CD14-positive monocyte (primary cell): ENCODE results near the gene PROC. TPM values are rescaled to one million over a fixed set of nuclear protein-coding genes. Genes with fewer than 3 reads are reported as not detected.

Experiments
- DNase-seq, 3 donors: peaks; one replicate each; pipeline ENCODE4 v3.0.0-alpha.2; 2011 to 2022
- H2AFZ ChIP-seq: 2 replicates; pipeline ENCODE4 v1.6.0; 2012; ENCODE audit warnings: mild to moderate bottlenecking, low read depth, low read length, inconsistent platforms; ENCODE audit not compliant: insufficient read depth, poor library complexity, severe bottlenecking
- H3K27ac ChIP-seq, 2 donors: 1 replicate in 1 of 2; 2 replicates in 1 of 2; pipeline ENCODE4 v1.5.1; 2012 to 2013; ENCODE audit warnings: low read length in 2 of 2, control low read depth in 1 of 2, inconsistent platforms in 1 of 2, low read depth in 1 of 2, mild to moderate bottlenecking in 1 of 2
- H3K27me3 ChIP-seq, 2 donors: one replicate each; pipeline versions ENCODE4 v1.6.0 to v1.6.1; 2011 to 2013; ENCODE audit warnings: low read length in 2 of 2; ENCODE audit not compliant: control insufficient read depth in 2 of 2, insufficient read depth in 2 of 2
- H3K36me3 ChIP-seq, 2 donors: replicated peaks in 1 of 2; 1 replicate in 1 of 2; 2 replicates in 1 of 2; pipeline versions ENCODE4 v1.5.1 to v1.6.1; 2012 to 2013; ENCODE audit warnings: low read length in 2 of 2, control low read depth in 1 of 2, inconsistent platforms in 1 of 2, mild to moderate bottlenecking in 1 of 2; ENCODE audit not compliant: insufficient read depth in 2 of 2, control insufficient read depth in 1 of 2
- H3K4me1 ChIP-seq, 2 donors: 1 replicate in 1 of 2; 2 replicates in 1 of 2; pipeline versions ENCODE4 v1.5.1 to v1.6.1; 2012 to 2013; ENCODE audit warnings: low read length in 2 of 2, control low read depth in 1 of 2, inconsistent platforms in 1 of 2, mild to moderate bottlenecking in 1 of 2, moderate library complexity in 1 of 2; ENCODE audit not compliant: insufficient read depth in 2 of 2, control insufficient read depth in 1 of 2
- H3K4me2 ChIP-seq: replicated peaks from 2 replicates; pipeline ENCODE3; 2012; ENCODE audit warnings: low read length, moderate library complexity, mild to moderate bottlenecking; ENCODE audit not compliant: poor library complexity, severe bottlenecking; ENCODE audit errors: extremely low read depth
- H3K4me3 ChIP-seq, 3 experiments: fragments of 200-600 bp in 1 of 3; sonication (generic) in 1 of 3; replicated peaks in 1 of 3; 1 replicate in 2 of 3; 2 replicates in 1 of 3; pipeline ENCODE4 v1.5.1; 2011 to 2013; ENCODE audit warnings: low read length in 3 of 3, mild to moderate bottlenecking in 3 of 3, control low read depth in 2 of 3, low read depth in 2 of 3, inconsistent platforms in 1 of 3, moderate library complexity in 1 of 3
- H3K79me2 ChIP-seq: 2 replicates; pipeline ENCODE4 v1.6.0; 2012; ENCODE audit warnings: mild to moderate bottlenecking, control low read depth, inconsistent platforms, low read length, moderate library complexity; ENCODE audit not compliant: insufficient read depth
- H3K9ac ChIP-seq: 2 replicates; pipeline ENCODE4 v1.6.0; 2017; ENCODE audit warnings: low read length, mild to moderate bottlenecking; ENCODE audit not compliant: insufficient read depth, poor library complexity, severe bottlenecking
- H3K9me3 ChIP-seq, 2 donors: replicated peaks in 1 of 2; 1 replicate in 1 of 2; 2 replicates in 1 of 2; pipeline versions ENCODE4 v1.5.1 to v1.6.1; 2012 to 2013; ENCODE audit warnings: low read length in 2 of 2, control low read depth in 1 of 2; ENCODE audit not compliant: control insufficient read depth in 1 of 2, insufficient read depth in 1 of 2
- H4K20me1 ChIP-seq: 2 replicates; pipeline ENCODE4 v1.6.0; 2012; ENCODE audit warnings: mild to moderate bottlenecking, low read length, control low read depth, moderate library complexity; ENCODE audit not compliant: insufficient read depth
- H3K27ac Mint-ChIP-seq, 7 donors: one replicate each; pipeline ENCODE4 v1.8.0; 2020; ENCODE audit warnings: mild to moderate bottlenecking in 7 of 7, mixed read lengths in 7 of 7, moderate library complexity in 6 of 7, inconsistent platforms in 2 of 7
- H3K27me3 Mint-ChIP-seq, 3 donors: one replicate each; pipeline ENCODE4 v1.8.0; 2021 to 2022; ENCODE audit warnings: low read depth in 3 of 3, mild to moderate bottlenecking in 3 of 3, mixed read lengths in 3 of 3, moderate library complexity in 3 of 3, inconsistent platforms in 1 of 3
- H3K36me3 Mint-ChIP-seq, 2 donors: one replicate each; pipeline ENCODE4 v1.8.0; 2020; ENCODE audit warnings: mixed read lengths in 2 of 2, inconsistent platforms in 1 of 2, mild to moderate bottlenecking in 1 of 2
- H3K4me1 Mint-ChIP-seq: one replicate; pipeline ENCODE4 v1.8.0; 2020; ENCODE audit warnings: mild to moderate bottlenecking, mixed read lengths
- H3K4me3 Mint-ChIP-seq, 2 donors: one replicate each; pipeline ENCODE4 v1.8.0; 2020; ENCODE audit warnings: mild to moderate bottlenecking in 2 of 2, mixed read lengths in 2 of 2, moderate library complexity in 1 of 2
- H3K9me3 Mint-ChIP-seq, 7 donors: one replicate each; pipeline ENCODE4 v1.8.0; 2020 to 2022; ENCODE audit warnings: mixed read lengths in 7 of 7, mild to moderate bottlenecking in 6 of 7, moderate library complexity in 6 of 7, inconsistent platforms in 2 of 7
- CTCF ChIP-seq: fragments of 200-600 bp; IDR thresholded peaks from one replicate; pipeline ENCODE4 v1.8.0; 2022; ENCODE audit warnings: antibody characterized with exemption, mild to moderate bottlenecking
- WGBS: methylation state at CpG from one replicate; pipeline ENCODE4 v1.1.5; 2013; ENCODE audit warnings: missing lambda C conversion rate; ENCODE audit not compliant: insufficient coverage; 5-methylcytosine and 5-hydroxymethylcytosine counted together
- intact Hi-C, 2 donors: fragments of 100-400 bp; cut with micrococcal nuclease; formaldehyde crosslinking; loops; one replicate each; pipeline versions ENCODE4 v1.15.0 to v1.15.1; 2023
- polyA plus RNA-seq, 3 donors: library from polyadenylated mRNA; depleted of rRNA in 1 of 3; unstranded in 2 of 3; stranded (reverse) in 1 of 3; fragments of 300-500 nt in 2 of 3; fragments of >200 nt in 1 of 3; fragmentation: Illumina TruSeq in 2 of 3; gene quantifications; 1 replicate in 2 of 3; 2 replicates in 1 of 3; pipeline ENCODE4 v1.2.3, GENCODE V29; 2012 to 2021

Gene PROC
- polyA plus RNA-seq, 3 donors: 0.69 TPM; not detected in 2

GRCh38 chr2:127423478-127423843 is 5.2 kb downstream of the PROC start:
- H3K9ac ChIP-seq: peak overlapping the region; percentile 41
- H3K36me3 ChIP-seq: no peaks in the 10 kb centered on the region
- peaks cover 0 to 4% (median 2%) of the 10 kb centered on the region in 7 donors for H3K9me3 Mint-ChIP-seq
- H3K4me2 ChIP-seq: peak overlapping the region; percentile 78
- peaks cover 5% of the 10 kb centered on the region for H4K20me1 ChIP-seq
- peak overlapping the region; percentile 66 for H2AFZ ChIP-seq
- peaks cover 17% of the 10 kb centered on the region for H3K4me1 Mint-ChIP-seq
- peak overlapping the region in 2 of 7 donors; percentile 7 to 30 for H3K27ac Mint-ChIP-seq
- H3K79me2 ChIP-seq: no peaks in the 10 kb centered on the region
- H3K4me1 ChIP-seq: peaks cover 17% of the 10 kb centered on the region in 2 donors
- no peaks in the 10 kb centered on the region for H3K9me3 ChIP-seq
- H3K36me3 Mint-ChIP-seq: no peaks in the 10 kb centered on the region
- peaks cover 28 to 38% (median 37%) of the 10 kb centered on the region in 3 donors for H3K27me3 Mint-ChIP-seq
- intact Hi-C loops: loop anchor here in 1 of 2 donors (10.0 kb wide), 2 partner anchors 49 to 101 kb away; partner anchors contain the start of gene IWS1
- H3K27ac ChIP-seq: no peak overlapping the region
- peak in 1 of 3 donors; percentile 7 for DNase-seq
- TF ChIP-seq CTCF: no peak
- H3K4me3 Mint-ChIP-seq: peak overlapping the region; percentile 70 to 87
- peak overlapping the region; percentile 4 to 59 (median 21) for H3K4me3 ChIP-seq
- H3K27me3 ChIP-seq: peaks cover 7 to 29% of the 10 kb centered on the region in 2 donors
- WGBS: under 1% methylated on average over 24 of the region's 29 CpGs

- H3K4me3 ChIP-seq: peak overlapping the region in 1 of 3 experiments; percentile 59
- TF ChIP-seq CTCF: peak; percentile 30
- Mint-ChIP-seq H3K27me3 (peaks cover 28 to 38% (median 37%) of the 10 kb centered on the region in 3 donors), H3K4me3 (peak overlapping the region; percentile 70 to 87), H3K27ac (peak overlapping the region in 1 of 7 donors; percentile 7), H3K36me3 (no peaks in the 10 kb centered on the region), H3K4me1 (peaks cover 17% of the 10 kb centered on the region), H3K9me3 (peaks cover 0 to 4% (median 2%) of the 10 kb centered on the region in 7 donors)
- no peaks in the 10 kb centered on the region for H3K9me3 ChIP-seq
- intact Hi-C loops: loop anchor here in 1 of 2 donors (10.0 kb wide), 2 partner anchors 49 to 101 kb away; partner anchors contain the start of gene IWS1
- peaks cover 5% of the 10 kb centered on the region for H4K20me1 ChIP-seq
- H3K27ac ChIP-seq: no peak overlapping the region
- H3K9ac ChIP-seq: no peak overlapping the region
- H3K79me2 ChIP-seq: no peaks in the 10 kb centered on the region
- no peaks in the 10 kb centered on the region for H3K36me3 ChIP-seq
- DNase-seq: peak in 2 of 3 donors; percentile 13 to 33
- no peak overlapping the region for H2AFZ ChIP-seq
- peaks cover 17% of the 10 kb centered on the region in 2 donors for H3K4me1 ChIP-seq
- WGBS: no CpG with 5 or more reads among the region's 1 CpG
- peaks cover 7 to 29% of the 10 kb centered on the region in 2 donors for H3K27me3 ChIP-seq
- peak overlapping the region; percentile 78 for H3K4me2 ChIP-seq
Measured at GRCh38 chr2:127423880-127424279, 5.7 kb downstream of the PROC start.
